Skeletal muscle cell (primary cell): ENCODE measurements around the gene KIF11.
"Not testable (repeated sequence)": the region's sequence is repeated elsewhere in the genome, so short reads cannot be mapped to it uniquely, and the experiment has no call there.

ENCODE experiments used
- DNase-seq: peaks from one replicate; pipeline ENCODE4 v3.0.0-alpha.2; 2010; ENCODE audit warnings: low read depth
- H3K4me3 ChIP-seq: 2 replicates; pipeline ENCODE4 v1.5.1; 2011; ENCODE audit warnings: low read depth, mild to moderate bottlenecking, control low read depth, low read length, moderate library complexity

KIF11 gene

DNA sequence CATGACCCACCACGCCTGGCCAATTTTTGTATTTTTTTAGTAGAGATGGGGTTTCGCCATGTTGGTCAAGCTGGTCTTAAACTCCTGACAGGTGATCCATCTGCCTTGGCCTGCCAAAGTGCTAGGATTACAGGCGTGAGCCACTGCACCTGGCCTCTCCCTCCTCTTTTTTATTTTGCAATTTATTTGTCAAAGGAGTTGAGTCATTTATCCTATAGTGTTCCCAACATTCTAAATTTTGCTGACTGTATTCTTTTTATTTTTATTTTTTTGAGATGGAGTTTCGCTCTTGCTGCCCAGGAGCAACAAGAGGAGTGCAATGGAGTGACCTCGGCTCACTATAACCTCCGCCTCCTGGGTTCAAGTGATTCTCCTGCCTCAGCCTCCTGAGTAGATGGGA lies 10.6 kb upstream of the KIF11 start:
- not testable (repeated sequence) for H3K4me3 ChIP-seq, DNase-seq

DNA sequence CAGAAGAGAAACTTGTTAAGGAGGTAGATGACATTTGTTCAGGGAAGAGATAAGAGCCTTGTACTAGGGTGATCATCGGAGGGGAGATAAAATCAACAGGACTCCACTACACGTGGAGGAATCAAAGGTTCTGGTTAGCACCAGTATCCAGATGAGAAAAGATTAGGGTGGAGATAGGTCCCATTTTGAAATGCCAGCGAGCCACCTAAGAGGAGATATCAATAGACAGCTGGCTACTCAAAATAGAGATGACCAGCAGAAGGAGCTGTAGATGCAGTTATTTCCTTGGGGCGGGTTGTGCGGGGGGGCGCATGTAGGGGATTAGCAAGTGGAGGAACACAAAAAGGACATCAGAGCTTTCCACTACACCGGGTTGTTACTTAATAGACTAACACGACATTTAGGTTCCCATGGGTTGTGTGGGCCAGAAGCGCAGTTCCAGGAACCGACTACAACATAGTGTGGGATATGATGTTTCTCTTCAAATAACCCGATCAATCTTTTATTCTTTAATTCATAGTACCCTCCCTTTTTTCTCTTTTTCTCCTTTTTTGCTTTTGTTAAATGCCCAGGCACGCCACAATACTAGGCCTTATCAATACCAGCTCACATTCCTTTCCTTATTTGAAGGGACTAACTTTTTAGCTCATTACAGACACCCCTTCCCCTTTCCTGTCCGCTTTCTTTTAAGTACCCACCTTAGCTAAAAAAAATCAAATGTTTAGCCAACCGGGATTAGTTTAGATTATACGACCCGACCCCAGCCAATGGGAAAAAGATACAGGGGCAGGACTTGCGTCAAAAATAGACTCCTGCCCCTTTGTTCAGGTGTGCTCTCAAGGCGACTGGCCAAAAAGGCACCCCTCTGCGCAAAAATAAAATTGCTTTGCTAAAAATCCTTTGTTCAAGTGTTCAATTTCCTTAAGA lies 2.0 kb upstream of the KIF11 start:
- DNase-seq = no peak

DNA sequence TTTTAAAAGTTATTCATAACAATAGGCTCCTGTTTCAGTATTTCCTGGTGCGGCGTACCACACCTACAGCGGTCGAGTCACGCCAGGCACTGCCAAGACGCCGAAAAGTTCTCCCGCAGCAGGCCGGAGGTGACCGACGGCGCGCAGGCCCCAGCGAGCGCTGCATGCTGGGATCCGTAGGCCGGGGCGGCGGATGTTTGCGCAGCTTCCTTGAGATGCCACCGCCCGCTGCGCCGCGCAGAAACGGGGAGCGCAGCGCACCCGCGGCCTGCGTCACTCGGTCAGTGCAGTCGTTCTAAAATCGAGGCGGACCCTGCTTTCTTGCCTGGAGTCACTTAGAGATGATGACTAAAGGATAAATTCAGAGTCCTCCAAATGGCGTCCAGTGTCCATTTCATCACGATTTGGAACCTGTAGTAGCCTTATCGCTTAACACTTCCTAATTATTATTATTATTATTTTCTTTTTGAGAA lies 1.3 kb upstream of the KIF11 start:
- peak overlapping the region; percentile 81 for H3K4me3 ChIP-seq
- peak; percentile 85 for DNase-seq

More for the DNA sequence above, 2.0 kb upstream of the KIF11 start:
- peak overlapping the region; percentile 81 for H3K4me3 ChIP-seq

DNA sequence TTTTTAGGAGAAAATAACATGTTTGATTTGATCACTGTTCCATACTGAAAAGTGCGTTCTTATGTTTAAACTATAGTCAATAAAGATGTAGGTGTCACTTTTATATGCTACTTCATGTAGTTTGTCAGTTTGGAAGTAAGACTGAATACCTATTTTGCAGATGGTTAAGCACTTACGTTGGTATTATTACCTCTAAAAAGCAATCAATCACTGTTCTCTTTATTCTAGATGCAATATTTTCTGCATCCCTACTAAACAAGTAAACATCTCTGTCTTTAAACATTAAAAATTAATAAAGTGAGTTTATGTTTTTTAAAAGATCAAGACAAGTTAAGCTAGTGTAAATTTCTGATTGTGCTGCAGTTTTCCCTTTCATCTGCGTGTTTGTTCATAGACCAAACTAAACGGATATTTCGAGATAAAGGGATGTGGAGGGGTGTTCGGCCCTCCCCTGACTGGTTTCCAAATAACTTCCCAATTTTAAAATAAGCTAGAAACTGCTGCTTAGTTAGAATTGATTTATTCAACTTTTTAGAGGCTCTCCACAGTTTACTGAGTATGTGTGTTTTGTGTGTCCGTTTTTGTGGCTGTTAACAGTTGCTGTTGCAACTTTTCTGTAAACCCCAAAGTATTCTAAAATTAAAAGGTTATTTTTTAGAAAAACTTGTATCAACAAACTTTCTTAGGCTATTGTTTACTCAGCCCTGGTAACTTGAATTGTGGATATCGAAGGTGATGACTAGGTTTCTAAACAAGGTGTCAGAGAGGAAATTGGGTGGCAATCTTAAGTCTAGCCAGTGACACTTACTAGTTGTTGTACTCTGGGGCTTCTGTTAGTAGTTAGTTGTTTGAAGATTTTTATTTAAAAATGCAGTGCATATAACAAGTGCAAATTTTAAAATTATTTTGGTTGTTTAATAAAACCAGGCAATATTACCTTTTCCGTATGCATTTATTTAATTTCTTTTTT lies 974 bp downstream of the KIF11 start:
- H3K4me3 ChIP-seq = peak overlapping the region; percentile 81
- no peak for DNase-seq

DNA sequence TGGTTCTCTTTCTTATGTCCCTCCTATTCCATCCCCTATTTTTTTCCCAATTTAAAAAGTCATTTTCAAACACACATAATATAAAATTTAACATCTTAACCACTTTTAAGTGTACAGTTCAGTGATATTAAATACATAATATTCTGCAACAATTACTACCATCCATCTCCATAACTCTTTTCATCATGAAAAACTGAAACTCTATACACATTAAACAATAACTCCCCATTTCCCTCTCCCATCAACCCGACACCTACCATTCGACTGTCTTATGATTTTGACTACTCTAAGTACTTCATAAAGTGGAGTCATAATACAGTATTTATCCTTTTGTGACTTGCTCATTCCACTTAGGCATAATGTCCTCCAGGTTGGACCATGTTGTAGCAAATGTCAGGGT lies 2.6 kb downstream of the KIF11 start:
- no peak overlapping the region for H3K4me3 ChIP-seq
- no peak for DNase-seq

DNA sequence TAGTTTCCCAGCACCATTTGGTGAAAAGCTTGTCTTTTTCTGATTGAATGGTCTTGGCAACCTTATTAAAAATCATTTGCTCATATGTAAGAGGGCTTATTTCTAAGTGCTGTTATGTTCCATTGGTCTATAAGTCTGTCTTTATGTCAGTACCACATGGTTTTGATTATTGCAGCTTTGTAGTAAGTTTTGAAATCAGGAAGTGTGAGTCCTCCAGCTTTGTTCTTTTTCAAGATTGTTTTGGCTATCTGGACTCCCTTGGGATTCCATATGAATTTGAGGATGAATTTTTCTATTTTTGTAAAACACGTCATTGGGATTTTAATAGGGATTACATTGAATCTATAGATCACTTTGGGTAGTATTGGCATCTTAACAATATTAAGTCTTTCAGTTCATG lies 5.4 kb downstream of the KIF11 start:
- H3K4me3 ChIP-seq = no peak overlapping the region

DNA sequence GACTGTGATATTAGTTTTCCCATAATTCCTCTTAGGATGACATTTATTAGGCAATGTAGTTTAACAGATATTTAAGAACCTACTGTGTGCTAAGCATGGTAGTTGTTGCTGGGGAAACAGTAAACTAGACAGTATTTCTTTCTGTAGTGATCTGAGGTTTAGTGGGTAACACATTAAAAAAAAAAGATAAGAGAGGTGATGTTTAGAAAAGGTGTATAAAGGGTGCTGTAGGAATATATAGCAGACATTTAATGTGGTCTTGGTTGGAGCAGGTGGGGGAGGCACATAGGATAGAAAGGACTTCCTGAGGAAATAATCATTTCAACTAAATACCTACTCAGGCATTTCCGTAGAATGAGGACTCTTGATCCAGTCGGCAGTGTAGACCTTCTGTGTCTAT lies 11.9 kb downstream of the KIF11 start:
- DNase-seq = no peak

More for the DNA sequence above, 5.4 kb downstream of the KIF11 start:
- DNase-seq = no peak

DNA sequence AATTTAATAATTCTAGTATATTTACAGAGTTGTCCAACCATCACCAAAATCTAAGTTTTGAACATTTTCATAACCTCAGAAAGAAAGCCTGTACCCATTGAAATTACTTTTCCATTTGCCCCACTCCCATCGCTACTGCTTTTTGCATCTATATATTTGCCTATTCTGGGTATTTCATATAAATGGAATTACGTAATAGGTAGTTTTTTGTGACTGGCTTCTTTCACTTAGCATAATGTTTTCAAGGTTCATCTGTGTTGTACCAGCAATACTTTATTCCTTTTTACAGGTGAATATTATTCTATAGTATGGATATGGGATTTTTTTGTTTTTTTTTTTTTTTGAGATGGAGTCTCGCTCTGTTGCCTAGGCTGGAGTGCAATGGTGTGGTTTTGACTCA lies 22.6 kb downstream of the KIF11 start:
- no peak overlapping the region for H3K4me3 ChIP-seq
- no peak for DNase-seq

More for the DNA sequence above, 11.9 kb downstream of the KIF11 start:
- H3K4me3 ChIP-seq = no peak overlapping the region

DNA sequence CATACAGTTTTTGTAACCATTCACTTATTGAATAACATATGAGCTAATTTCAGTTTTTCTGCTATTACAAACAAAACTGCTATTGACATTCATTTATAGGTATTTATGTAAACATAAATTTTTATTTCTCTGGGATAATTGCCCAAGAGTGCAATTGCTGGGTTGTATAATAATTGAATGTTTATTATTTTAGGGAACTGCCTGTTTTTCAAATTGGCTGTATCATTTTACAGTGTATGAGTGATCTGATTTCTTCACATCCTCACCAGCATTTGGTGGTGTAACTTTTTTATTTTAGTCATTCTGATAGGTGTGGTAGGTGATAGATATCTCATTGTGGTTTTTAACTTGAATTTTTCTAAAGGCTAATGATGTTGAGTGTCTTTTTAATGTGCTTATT lies 26.4 kb downstream of the KIF11 start:
- H3K4me3 ChIP-seq = no peak overlapping the region
- no peak for DNase-seq

DNA sequence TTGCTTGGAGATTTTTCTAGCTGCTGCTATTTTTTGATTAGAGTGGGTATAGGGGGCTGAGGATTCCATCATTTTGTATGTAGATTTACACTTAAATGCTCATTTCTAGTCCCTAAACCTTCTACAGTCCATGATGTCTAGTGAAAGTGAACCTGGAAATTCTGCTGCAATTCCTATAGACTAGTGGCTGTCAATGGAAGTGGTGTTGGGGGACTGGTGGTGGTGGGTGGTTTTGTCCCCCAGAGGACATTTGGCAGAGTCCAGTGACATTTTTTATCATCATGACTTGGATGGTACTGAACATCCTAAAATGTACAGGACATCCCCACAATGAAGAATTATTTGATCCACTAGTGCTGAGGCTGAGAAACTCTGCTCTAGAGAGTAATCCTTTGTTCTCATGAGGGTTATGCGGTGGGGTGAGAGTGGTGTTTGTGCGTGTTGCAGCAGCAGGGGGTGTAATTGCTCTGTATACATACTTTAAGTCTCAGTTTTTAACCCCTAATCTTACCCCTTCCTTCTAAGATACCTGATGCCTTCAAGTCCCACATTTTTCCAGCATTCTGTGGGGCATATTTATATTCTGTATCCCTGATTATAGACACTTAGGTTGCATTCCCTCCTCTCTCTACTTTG lies 35.0 kb downstream of the KIF11 start:
- DNase-seq = no peak
- H3K4me3 ChIP-seq = no peak overlapping the region

DNA sequence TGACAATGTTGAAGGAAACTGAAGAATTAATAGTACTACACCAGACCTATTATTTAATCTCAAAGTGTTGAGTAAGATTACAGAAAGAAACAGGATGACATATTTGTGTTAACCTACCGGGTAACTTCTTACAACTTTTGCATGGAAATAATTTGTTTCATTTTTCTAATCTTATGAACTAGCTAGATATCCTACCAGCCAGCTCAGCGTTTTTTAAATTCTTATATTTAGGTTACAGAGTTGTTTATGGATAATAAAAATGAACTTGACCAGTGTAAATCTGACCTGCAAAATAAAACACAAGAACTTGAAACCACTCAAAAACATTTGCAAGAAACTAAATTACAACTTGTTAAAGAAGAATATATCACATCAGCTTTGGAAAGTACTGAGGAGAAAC lies 37.0 kb downstream of the KIF11 start:
- no peak for DNase-seq

DNA sequence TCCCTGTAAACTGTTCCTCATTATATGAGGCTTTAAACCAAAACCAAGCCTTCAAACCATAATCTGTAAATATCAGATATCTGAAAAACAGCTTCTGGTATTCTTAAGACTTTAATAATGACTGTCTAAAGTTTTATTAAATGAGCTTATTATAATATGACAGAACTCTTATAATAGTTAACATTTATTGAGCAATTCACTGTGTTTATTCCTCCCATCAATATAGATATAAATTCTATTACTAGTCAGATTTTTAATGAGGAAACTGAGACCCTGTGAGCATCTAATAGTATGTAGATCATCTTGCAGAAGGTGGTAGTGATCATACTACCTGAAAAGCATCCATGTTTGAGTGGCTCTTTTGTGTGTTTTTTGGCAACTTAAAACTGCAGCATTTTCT lies 45.1 kb downstream of the KIF11 start:
- H3K4me3 ChIP-seq = no peak overlapping the region
- no peak for DNase-seq

More for the DNA sequence above, 37.0 kb downstream of the KIF11 start:
- no peak overlapping the region for H3K4me3 ChIP-seq

DNA sequence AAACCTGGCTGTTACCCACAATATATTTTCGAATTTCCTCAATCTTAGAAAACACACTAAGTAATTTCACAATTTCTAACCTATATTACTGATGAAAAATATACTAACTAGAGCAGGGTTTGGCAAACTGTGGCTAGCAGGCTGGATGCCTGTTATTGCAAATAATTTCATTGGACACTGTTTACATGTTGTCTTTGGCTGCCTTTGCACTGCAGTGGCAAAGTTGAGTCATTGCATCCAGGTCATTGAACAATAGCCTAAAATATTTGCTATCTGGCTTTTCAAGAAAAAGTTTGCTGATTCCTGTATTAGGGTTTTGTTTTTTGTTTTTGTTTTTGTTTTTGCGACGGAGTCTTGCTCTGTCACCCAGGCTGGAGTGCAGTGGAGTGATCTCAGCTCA lies 47.2 kb downstream of the KIF11 start:
- DNase-seq = peak; percentile 26
- H3K4me3 ChIP-seq = no peak overlapping the region

DNA sequence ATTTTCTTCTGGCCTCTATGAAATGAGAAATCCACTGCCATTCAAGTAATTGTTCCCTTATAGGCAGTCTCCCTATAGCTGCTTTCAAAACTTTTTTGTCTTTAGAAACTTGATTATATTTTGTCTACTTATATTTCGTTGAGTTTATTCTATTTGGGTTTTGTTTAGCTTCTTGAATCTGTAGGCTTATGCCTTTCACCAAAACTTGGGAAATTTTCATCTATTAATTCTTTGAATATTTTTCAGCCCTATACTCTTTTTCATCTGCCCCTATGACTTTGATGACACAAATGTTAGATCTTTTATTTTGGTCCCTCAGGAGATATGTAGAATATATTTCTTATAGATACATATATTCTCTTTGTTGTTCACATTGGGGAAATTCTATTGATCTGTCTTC lies 48.6 kb downstream of the KIF11 start:
- no peak for DNase-seq
- H3K4me3 ChIP-seq = no peak overlapping the region

DNA sequence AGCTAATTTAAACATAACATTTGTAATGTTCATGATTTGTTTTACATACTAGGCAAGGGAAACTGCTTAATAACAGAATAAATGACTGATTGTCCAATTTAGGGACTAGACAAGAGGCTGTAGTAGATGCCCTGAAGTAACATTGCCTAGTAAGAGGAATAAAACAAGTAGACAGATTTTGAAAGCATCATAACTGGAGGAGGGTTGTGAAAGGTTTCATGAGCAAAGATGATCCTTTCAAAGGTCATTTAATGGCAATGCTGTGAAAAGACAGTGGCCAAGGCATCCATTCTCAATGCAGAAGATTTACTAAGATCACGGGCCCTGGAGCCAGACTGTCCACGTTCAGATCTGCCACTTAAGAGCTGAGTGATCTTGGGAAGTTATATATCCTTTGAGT lies 52.0 kb downstream of the KIF11 start:
- DNase-seq = no peak
- H3K4me3 ChIP-seq = no peak overlapping the region

DNA sequence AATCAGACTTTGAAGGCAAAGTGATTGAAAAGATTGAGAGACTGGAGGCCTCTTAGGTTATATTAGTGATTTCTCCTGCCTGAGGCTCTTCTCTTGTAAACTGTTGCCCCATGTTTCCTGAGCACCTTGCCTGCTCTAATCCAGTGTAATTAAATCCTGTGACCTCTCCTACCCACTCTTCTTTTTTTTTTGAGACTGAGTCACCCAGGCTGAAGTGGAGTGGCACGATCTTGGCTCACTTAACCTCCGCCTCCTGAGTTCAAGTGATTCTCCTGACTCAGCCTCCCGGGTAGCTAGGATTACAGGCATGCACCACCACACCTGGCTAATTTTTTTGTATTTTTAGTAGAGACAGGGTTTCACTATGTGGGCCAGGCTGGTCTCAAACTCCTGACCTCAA lies 57.9 kb downstream of the KIF11 start:
- not testable (repeated sequence) for DNase-seq, H3K4me3 ChIP-seq

DNA sequence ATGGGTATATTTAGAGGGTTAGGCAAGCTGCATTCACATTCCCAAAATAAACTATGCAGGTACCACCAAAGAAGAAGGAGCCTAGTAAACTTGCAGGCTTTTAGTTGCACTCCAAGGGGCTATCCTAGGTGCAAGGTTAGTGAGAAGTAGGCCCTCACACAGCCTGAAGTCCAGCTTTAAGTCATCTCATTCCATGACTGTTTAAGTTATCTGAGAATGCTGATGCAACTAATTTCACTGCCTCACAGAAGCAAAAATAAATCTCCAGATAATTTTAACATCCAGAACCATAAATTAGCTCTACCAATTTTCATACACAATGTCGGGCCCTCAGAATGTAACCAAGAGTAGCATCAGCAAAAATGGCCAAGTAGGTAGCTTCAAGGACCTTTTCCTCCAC lies 62.5 kb downstream of the KIF11 start:
- no peak for DNase-seq
- no peak overlapping the region for H3K4me3 ChIP-seq

DNA sequence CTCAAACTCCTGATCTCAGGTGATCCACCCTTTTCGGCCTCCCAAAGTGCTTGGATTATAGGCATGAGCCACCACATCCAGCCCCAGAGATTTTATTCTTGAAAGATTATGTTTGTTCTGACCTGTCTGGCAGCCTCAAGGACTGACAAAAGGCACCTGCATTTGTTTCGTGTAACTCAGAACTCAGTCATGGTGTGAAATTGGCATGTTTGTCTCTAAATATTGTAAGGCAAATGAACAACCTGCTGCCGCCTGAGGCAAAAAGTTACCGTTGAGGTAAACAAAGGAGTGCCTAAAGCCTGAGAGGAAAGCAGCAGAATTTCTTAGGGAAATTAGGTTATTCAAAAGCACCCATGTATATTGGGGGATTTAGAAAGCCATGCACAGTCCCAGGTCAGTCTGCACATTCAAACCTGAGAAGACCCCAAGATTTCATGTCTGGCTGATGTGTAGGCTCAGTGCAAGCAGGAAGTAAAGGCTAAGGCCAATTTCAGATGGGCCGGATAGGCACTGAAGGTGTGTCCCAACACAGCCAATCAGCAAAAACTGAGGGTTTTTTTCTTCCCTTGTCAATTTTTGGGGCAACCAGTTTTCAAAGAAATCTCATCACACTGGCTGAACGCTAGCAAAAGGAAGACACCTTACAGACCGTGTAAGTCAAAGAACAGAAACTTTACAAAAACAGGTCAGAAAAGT lies 63.5 kb downstream of the KIF11 start:
- H3K4me3 ChIP-seq = no peak overlapping the region
- DNase-seq = no peak

DNA sequence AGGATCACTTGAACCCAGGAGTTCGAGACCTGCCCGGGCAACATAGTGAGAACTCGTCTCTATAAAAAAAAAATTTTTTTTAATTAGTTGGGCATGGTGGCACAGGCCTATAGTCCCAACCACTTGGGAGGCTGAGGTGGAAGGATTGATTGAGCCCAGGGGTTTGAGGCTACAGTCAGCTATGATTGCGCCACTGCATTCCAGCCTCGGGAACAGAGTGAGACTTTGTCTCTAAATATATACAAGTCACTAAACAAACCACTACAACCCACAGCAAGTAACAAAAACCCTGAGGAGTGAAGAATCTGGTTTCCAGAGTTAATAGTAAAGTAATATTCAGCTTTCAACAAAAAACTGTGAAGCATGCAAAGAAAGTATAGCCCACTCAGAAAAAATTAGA lies 64.1 kb downstream of the KIF11 start:
- no peak for DNase-seq
- H3K4me3 ChIP-seq = no peak overlapping the region
